Thymus (tissue), 11 donors: ENCODE results near the gene BMP4. TPM values are rescaled to one million over a fixed set of nuclear protein-coding genes. Genes with fewer than 3 reads are reported as not detected.

Experiments used
- DNase-seq, 9 donors: peaks; one replicate each; pipeline ENCODE4 v3.0.0-alpha.2; 2013; ENCODE audit warnings: low spot score in 9 of 9, low read depth in 6 of 9, missing footprints in 1 of 9
- H3K27ac ChIP-seq, 2 donors: one replicate each; pipeline ENCODE4 v1.5.1; 2013; ENCODE audit warnings: control low read depth in 1 of 2, low read depth in 1 of 2, low read length in 1 of 2, mild to moderate bottlenecking in 1 of 2, moderate library complexity in 1 of 2
- H3K27me3 ChIP-seq, 2 donors: one replicate each; pipeline ENCODE4 v1.5.1; 2013; ENCODE audit warnings: low read length in 1 of 2; ENCODE audit not compliant: control insufficient read depth in 2 of 2, insufficient read depth in 1 of 2
- H3K36me3 ChIP-seq, 2 donors: one replicate each; pipeline ENCODE4 v1.5.1; 2013; ENCODE audit warnings: low read length in 1 of 2, mild to moderate bottlenecking in 1 of 2, moderate library complexity in 1 of 2; ENCODE audit not compliant: control insufficient read depth in 2 of 2, insufficient read depth in 2 of 2
- H3K4me1 ChIP-seq, 2 donors: one replicate each; pipeline ENCODE4 v1.5.1; 2013; ENCODE audit warnings: low read length in 2 of 2; ENCODE audit not compliant: control insufficient read depth in 2 of 2, insufficient read depth in 2 of 2
- H3K4me3 ChIP-seq, 2 donors: one replicate each; pipeline ENCODE4 v1.5.1; 2013; ENCODE audit warnings: low read length in 2 of 2, control low read depth in 1 of 2, mild to moderate bottlenecking in 1 of 2
- H3K9me3 ChIP-seq, 2 donors: one replicate each; pipeline ENCODE4 v1.5.1; 2013; ENCODE audit warnings: low read length in 1 of 2, mild to moderate bottlenecking in 1 of 2; ENCODE audit not compliant: control insufficient read depth in 2 of 2, insufficient read depth in 1 of 2
- WGBS: extraction: QIAGEN DNeasy Blood & Tissue Kit; methylation state at CpG from one replicate; pipeline ENCODE4 v1.1.7; 2013; 5-methylcytosine and 5-hydroxymethylcytosine counted together
- polyA plus RNA-seq: library from polyadenylated mRNA; stranded (reverse); fragments of 200-250 nt; gene quantifications from one replicate; pipeline ENCODE4 v1.2.3, GENCODE V29; 2013
- total RNA-seq: library from RNA; stranded (reverse); fragments of 120-200 nt; gene quantifications from one replicate; pipeline ENCODE4 v1.2.4, GENCODE V29; 2013
- donor health status: healthy.

Gene BMP4
- total and polyA plus RNA-seq, 2 donors, result 0.99 to 4.0 TPM

DNA sequence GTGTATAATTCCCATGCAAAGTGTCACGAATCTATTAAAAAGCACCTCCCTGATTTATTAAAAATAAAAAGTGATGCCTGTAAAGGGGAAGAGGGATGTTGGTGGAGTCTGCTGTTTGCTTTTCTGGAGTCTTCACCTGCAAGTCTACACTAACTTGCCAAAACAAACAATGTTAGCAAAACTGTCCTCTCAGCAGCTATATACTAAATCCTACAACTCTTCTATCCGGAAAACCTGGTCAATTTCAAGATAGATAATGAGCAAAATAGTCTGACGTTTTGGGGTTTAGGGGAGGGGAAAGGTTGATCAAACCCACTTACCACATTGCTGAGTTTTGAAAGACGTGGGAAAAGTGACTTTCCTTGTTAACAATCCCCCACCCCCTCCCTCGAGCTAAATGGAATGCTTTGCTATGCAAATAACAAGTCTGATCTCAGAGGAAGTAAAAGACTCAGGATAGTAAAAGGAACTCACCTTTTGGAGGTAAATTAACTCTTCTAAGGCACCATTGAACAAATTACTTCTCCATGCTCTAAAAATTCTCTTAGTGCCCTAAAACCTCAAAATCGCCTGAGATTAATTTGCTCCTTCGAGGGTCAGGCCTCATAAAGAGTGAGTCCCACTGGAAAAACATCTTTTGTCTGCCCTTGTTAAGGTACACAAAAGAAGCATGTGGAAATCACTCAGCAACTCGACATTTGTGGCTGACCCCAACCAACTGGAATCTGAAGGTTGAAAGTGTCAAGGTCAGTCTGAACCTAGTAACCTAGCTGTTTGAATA lies 13.5 kb downstream of the BMP4 start:
- Histone ChIP-seq H3K4me1 (peaks cover 0 to 3% of the 10 kb centered on the region in 2 donors), H3K36me3 (no peaks in the 10 kb centered on the region), H3K27ac (no peak overlapping the region), H3K9me3 (no peaks in the 10 kb centered on the region), H3K4me3 (no peak overlapping the region), H3K27me3 (peaks cover 25 to 44% of the 10 kb centered on the region in 2 donors)
- no peak for DNase-seq
- 28% methylated on average over 8 of the region's 8 CpGs for WGBS

- H3K36me3 ChIP-seq, result no peaks in the 10 kb centered on the region
- no peak overlapping the region for H3K4me3 ChIP-seq
- 95% methylated on average over 7 of the region's 7 CpGs for WGBS
Observed at GRCh38 chr14:53938136-53938837, 18.3 kb downstream of the BMP4 start.

DNA sequence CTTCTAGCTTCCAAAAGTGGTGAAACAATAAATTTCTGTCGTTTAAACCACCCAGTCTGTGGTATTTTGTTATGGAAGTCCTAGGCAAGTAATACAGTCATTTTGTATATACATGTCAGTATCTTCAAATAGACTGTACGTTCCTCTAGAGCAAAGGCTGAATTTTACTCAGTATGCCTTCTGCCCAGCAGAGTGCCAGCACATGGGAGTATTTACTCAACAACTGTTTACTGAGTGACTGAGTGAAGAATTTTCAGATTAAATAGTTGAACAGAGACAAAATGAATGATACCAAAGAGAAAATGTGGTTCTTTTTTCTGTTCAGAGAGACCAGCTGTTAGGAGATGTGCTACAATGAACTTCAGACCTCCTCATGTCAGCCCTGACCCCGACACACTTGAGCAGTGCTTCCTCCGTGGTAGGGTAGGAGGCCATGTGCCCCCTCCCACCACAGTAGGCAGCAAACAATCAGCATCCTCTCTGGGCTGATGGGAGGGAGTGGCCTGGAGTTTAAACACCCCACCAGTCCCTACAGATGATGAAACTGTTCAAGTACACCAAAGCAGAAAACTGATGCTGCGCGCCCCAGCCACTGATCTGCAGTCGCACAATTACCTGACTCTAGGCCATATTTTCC lies 21.7 kb downstream of the BMP4 start:
- no peaks in the 10 kb centered on the region for H3K4me1 ChIP-seq

More at GRCh38 chr14:53938136-53938837, 18.3 kb downstream of the BMP4 start:
- H3K27me3 ChIP-seq, result peaks cover 3 to 4% of the 10 kb centered on the region in 2 donors
- no peak for DNase-seq
- no peaks in the 10 kb centered on the region for H3K4me1 ChIP-seq
- H3K27ac ChIP-seq, result no peak overlapping the region
- H3K9me3 ChIP-seq, result no peaks in the 10 kb centered on the region

DNA sequence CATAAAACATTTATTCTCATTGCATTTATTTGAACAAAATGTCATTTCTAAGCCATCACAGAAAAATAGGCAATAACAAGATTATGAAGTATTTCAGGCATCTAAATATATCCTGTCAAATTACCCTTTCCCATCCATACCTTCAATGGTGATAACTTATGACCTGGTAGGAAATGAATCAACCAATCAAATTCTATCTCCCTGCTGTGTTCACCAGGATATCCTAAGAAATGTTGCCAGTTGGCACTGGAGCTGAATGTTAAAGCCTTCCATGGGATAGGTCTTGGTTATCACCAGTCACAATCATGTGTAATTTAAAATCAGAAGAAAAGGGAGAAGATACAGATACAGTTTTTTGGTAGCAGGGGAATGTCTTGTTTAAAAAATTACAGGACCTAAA lies 23.7 kb downstream of the BMP4 start:
- Histone ChIP-seq H3K27ac (no peak overlapping the region), H3K36me3 (no peaks in the 10 kb centered on the region), H3K27me3 (no peaks in the 10 kb centered on the region), H3K4me1 (no peaks in the 10 kb centered on the region), H3K9me3 (no peaks in the 10 kb centered on the region), H3K4me3 (no peak overlapping the region)
- no peak for DNase-seq

More for the DNA sequence above, 21.7 kb downstream of the BMP4 start:
- DNase-seq, result no peak
- WGBS, result 87% methylated on average over 7 of the region's 7 CpGs
- Histone ChIP-seq H3K27ac (no peak overlapping the region), H3K9me3 (no peaks in the 10 kb centered on the region), H3K4me3 (no peak overlapping the region), H3K27me3 (no peaks in the 10 kb centered on the region), H3K36me3 (no peaks in the 10 kb centered on the region)

DNA sequence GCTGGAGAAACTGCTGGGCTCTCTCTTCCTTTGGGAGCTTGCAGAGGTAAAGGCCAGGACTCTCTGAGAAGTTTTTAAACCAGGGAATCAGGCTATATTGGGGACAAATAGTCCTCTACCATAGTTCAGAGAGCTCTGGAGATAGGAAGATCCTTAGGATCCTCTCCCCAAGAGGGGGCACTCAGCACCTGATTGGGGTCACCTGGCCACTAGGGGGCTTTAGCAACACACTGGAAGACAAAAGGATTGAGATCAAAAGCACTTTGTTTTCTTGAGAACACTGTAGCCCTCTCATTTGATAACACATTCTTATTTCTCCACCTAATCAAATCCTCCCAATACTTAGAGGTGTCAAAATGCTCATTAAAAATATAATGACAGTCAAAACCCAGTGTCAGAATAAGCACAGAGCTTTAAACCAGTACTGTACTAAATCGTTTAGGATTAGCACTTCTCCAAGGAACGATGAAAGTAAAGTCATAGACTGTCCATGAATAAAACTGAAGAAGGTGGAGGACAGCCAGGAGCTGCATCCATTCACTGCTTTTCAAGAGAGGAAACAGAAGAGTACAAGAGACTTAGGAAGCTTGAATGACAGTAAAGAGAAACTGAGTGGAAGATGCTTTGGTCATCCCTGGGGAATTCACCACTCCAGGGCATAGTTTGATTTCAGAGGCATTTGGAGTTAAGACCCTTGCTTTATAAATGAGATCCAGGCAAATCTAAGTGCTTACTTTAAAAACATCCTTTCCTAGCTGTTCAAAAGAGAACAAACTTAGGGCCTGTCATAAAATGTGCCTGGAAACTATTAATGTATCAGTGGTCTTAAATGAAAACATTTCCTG lies 26.5 kb downstream of the BMP4 start:
- H3K27me3 ChIP-seq, result no peaks in the 10 kb centered on the region
- peak in 5 of 9 donors; percentile 6 to 55 (median 22) for DNase-seq
- 93% methylated on average over 2 of the region's 2 CpGs for WGBS
- H3K9me3 ChIP-seq, result no peaks in the 10 kb centered on the region
- no peak overlapping the region for H3K4me3 ChIP-seq
- no peak overlapping the region for H3K27ac ChIP-seq
- H3K4me1 ChIP-seq, result no peaks in the 10 kb centered on the region
- H3K36me3 ChIP-seq, result no peaks in the 10 kb centered on the region

DNA sequence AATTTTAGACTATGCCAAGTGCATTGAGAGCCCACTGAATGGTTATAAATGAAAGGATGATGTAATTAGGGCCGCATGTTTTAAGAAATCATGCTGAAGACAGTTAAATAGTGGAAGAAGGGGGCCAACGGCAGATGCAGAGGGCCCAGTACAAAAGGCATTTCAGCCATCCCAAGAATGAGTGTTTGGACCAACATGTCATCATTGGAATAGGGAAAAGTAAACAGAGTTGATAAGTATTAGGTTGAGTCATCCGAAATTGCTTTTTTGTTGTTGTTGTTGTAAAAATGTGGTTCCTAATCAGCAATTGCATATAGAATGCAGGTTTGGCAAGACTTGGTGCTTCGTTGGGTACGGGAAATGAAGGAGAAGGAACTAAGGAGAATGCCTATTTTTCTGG lies 29.5 kb downstream of the BMP4 start:
- H3K4me3 ChIP-seq, result no peak overlapping the region
- no peaks in the 10 kb centered on the region for H3K36me3 ChIP-seq
- no peaks in the 10 kb centered on the region for H3K4me1 ChIP-seq
- H3K27ac ChIP-seq, result no peak overlapping the region
- WGBS, result 93% methylated on average over 5 of the region's 5 CpGs
- H3K9me3 ChIP-seq, result no peaks in the 10 kb centered on the region
- H3K27me3 ChIP-seq, result no peaks in the 10 kb centered on the region
- DNase-seq, result no peak

DNA sequence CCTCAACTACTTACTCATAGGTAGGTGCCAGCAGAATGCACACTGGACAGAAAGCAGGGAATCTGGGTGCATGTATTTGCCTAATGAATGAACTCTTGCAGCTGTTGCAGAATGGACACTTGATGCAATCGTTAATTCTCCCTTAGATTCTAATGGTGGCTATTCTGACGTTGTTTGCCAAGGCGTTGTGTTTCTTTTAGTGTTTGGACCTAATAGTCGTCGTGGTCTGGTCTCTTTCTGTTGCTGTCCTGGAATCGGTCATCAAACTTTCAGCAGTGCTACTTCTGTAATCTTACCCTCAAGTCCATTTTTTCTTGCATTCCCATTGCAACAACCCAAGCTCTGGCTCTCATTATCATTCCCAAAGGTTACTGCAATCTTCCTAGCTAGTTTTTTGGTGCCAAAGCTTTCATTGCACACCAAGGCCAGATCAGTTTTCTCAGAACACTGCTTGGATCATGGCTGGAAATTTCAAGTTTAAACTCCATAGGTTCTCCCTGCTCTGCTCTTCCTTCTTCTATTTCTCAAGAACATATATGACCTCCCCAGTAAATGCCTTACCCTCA lies 31.3 kb downstream of the BMP4 start:
- no peak overlapping the region for H3K27ac ChIP-seq
- no peaks in the 10 kb centered on the region for H3K9me3 ChIP-seq
- no peak overlapping the region for H3K4me3 ChIP-seq
- WGBS, result 95% methylated on average over 6 of the region's 6 CpGs
- H3K4me1 ChIP-seq, result no peaks in the 10 kb centered on the region
- no peaks in the 10 kb centered on the region for H3K36me3 ChIP-seq
- H3K27me3 ChIP-seq, result no peaks in the 10 kb centered on the region
- no peak for DNase-seq

DNA sequence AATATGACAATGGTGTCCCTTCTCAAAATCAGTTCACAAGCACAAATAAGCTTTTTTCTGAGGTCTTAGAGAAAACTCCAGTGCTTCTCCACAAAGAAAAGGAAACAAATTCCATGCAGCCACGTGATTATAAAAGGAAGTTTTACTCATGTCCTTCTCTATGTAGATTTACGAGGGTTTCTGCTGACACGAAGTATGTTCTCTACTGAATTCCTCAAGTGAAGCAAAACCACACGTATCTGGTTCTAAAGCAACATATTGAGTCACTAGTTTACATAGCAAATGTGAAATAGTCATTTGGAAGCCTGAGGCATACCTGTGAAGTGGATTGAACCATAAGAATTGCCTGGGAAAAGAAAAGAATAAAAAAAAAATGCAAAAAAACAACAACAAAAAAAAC lies 31.9 kb downstream of the BMP4 start:
- Histone ChIP-seq H3K27me3 (no peaks in the 10 kb centered on the region), H3K4me3 (no peak overlapping the region), H3K36me3 (no peaks in the 10 kb centered on the region), H3K27ac (no peak overlapping the region), H3K4me1 (no peaks in the 10 kb centered on the region), H3K9me3 (no peaks in the 10 kb centered on the region)
- no peak for DNase-seq
- WGBS, result 2% methylated on average over 4 of the region's 4 CpGs
